ENCODE data around the gene DLGAP4. TPM values are rescaled to one million over a fixed set of nuclear protein-coding genes. Genes with fewer than 3 reads are reported as not detected.
"Not testable (repeated sequence)": the region's sequence is repeated elsewhere in the genome, so short reads cannot be mapped to it uniquely, and the experiment has no call there.

Gene DLGAP4
- total RNA-seq, 4 donors from 2014 or later: 18.8 to 46.7 (median 45.0) TPM

- H3K27me3 ChIP-seq: no peaks in the 10 kb centered on the region
- H3K27ac ChIP-seq: no peak overlapping the region
- intact Hi-C loops (cut with DNase I; ENCODE audit: low total_unique reads): no loop called here
- no peaks in the 10 kb centered on the region for H3K36me3 ChIP-seq
- TF ChIP-seq CTCF (IDR thresholded peaks at IDR 0.05 in 4 of 5, conservative IDR thresholded peaks at IDR 0.05 in 1 of 5) (no peak), POLR2A (IDR thresholded peaks at IDR 0.05) (no peak)
- DNase-seq: no peak
- no peak overlapping the region for H3K4me3 ChIP-seq
- peaks cover 0 to 4% (median 0%) of the 10 kb centered on the region in 3 donors for H3K9me3 ChIP-seq
- in situ Hi-C loops (cut with MboI; ENCODE audit: low sequenced_read_pairs in 4 of 4): no loop called here
- no peak for ATAC-seq
- H3K4me1 ChIP-seq: no peaks in the 10 kb centered on the region
These were observed 257.2 kb downstream of the DLGAP4 start for GRCh38 chr20:36563374-36563773.

- H3K4me3 ChIP-seq; H3K4me1 ChIP-seq; DNase-seq; H3K9me3 ChIP-seq; intact Hi-C loops (cut with DNase I; ENCODE audit: low total_unique reads); ATAC-seq; H3K27me3 ChIP-seq; H3K27ac ChIP-seq; in situ Hi-C loops (cut with MboI; ENCODE audit: low sequenced_read_pairs in 4 of 4); H3K36me3 ChIP-seq: not testable (repeated sequence)
These were observed 258.1 kb downstream of the DLGAP4 start for GRCh38 chr20:36564078-36564725.

GRCh38 chr20:36564726-36565121, 258.6 kb downstream of the DLGAP4 start:
- in situ Hi-C loops (cut with MboI; ENCODE audit: low sequenced_read_pairs in 4 of 4); H3K9me3 ChIP-seq; H3K36me3 ChIP-seq; H3K4me3 ChIP-seq; DNase-seq; H3K4me1 ChIP-seq; H3K27me3 ChIP-seq; ATAC-seq; intact Hi-C loops (cut with DNase I; ENCODE audit: low total_unique reads); H3K27ac ChIP-seq: not testable (repeated sequence)

- ATAC-seq (no peak), DNase-seq (no peak)
- intact Hi-C loops (cut with DNase I; ENCODE audit: low total_unique reads) (no loop called here), in situ Hi-C loops (cut with MboI; ENCODE audit: low sequenced_read_pairs in 4 of 4) (no loop called here)
- no peaks in the 10 kb centered on the region for H3K4me1 ChIP-seq
- TF ChIP-seq CTCF (IDR thresholded peaks at IDR 0.05 in 4 of 5, conservative IDR thresholded peaks at IDR 0.05 in 1 of 5): no peak
- TF ChIP-seq POLR2A (IDR thresholded peaks at IDR 0.05): no peak
- no peaks in the 10 kb centered on the region for H3K36me3 ChIP-seq
- H3K9me3 ChIP-seq: peaks cover 0 to 4% (median 0%) of the 10 kb centered on the region in 3 donors
- H3K27ac ChIP-seq: no peak overlapping the region
- no peaks in the 10 kb centered on the region for H3K27me3 ChIP-seq
- H3K4me3 ChIP-seq: no peak overlapping the region
These were observed 259.4 kb downstream of the DLGAP4 start for GRCh38 chr20:36565520-36565919.

GRCh38 chr20:36569847-36570429, 263.8 kb downstream of the DLGAP4 start:
- ATAC-seq: no peak
- Histone ChIP-seq H3K9me3 (peaks cover 0 to 4% (median 0%) of the 10 kb centered on the region in 3 donors), H3K27me3 (peaks cover 6 to 13% (median 13%) of the 10 kb centered on the region in 3 donors), H3K36me3 (no peaks in the 10 kb centered on the region), H3K4me3 (no peak overlapping the region), H3K4me1 (peaks cover 0 to 12% of the 10 kb centered on the region in 2 donors), H3K27ac (no peak overlapping the region)
- intact Hi-C loops (cut with DNase I; ENCODE audit: low total_unique reads) (no loop called here), in situ Hi-C loops (cut with MboI; ENCODE audit: low sequenced_read_pairs in 4 of 4) (no loop called here)
- no peak for TF ChIP-seq CTCF (IDR thresholded peaks at IDR 0.05 in 4 of 5, conservative IDR thresholded peaks at IDR 0.05 in 1 of 5)
- TF ChIP-seq POLR2A (IDR thresholded peaks at IDR 0.05): no peak
- DNase-seq: no peak

All from gastrocnemius medialis (tissue), 4 donors.